ENCODE measurements around the gene EPS8. TPM values are rescaled to one million over a fixed set of nuclear protein-coding genes. Genes with fewer than 3 reads are reported as not detected.
"Not testable (repeated sequence)": the region's sequence is repeated elsewhere in the genome, so short reads cannot be mapped to it uniquely, and the experiment has no call there.

The EPS8 gene
- total RNA-seq, 1 donor from 2014 or later, result 2.8 TPM

DNA sequence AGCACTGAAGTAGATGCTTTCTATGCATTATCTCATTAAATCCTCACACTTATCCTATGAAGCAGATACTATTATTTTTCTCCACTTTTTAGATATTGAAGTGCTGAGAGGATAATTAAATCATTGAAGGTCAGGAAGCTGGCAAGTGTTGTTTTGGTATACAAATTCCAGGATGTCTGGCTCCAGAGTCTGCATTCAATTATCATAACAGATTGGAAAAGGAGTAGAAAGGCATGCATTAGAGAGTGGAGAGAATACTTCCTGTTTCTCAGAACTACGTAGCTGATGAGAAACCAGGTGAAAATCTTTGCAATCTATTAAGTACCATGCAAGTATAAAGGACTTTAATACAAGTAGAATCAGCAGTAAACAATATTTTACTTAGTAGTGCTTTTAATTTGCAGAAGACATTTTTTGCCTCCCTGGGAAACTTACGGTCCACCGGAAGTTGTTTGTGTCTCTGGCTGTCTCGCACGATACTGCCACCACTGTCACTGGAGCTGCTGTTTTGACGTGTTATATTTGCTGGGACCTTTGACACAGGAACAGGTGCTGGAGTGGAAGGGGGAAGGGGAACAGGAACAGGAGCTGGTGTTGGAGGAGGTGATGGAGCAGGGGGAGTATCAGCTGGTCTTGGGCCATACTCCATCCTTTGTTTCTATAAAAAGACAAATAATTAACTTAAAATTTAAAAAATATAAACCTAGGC lies 158.0 kb downstream of the EPS8 start:
- no peak for DNase-seq (ENCODE audit: low spot score)
- H3K4me3 Mint-ChIP-seq (ENCODE audit: low read depth), result no peak overlapping the region
- H3K27ac Mint-ChIP-seq, result no peak overlapping the region
- no peaks in the 10 kb centered on the region for H3K9me3 Mint-ChIP-seq
- intact Hi-C loops (cut with micrococcal nuclease), result no loop called here
- no peaks in the 10 kb centered on the region for H3K4me1 Mint-ChIP-seq (ENCODE audit: low read depth)
- H3K27me3 Mint-ChIP-seq (ENCODE audit: low read depth), result peaks cover 4% of the 10 kb centered on the region
- no peaks in the 10 kb centered on the region for H3K36me3 Mint-ChIP-seq (ENCODE audit: low read depth)

- H3K4me3 Mint-ChIP-seq (ENCODE audit: low read depth), result no peak overlapping the region
- H3K4me1 Mint-ChIP-seq (ENCODE audit: low read depth), result no peaks in the 10 kb centered on the region
- intact Hi-C loops (cut with micrococcal nuclease), result no loop called here
- no peaks in the 10 kb centered on the region for H3K9me3 Mint-ChIP-seq
- no peak for DNase-seq (ENCODE audit: low spot score)
- peaks cover 4% of the 10 kb centered on the region for H3K27me3 Mint-ChIP-seq (ENCODE audit: low read depth)
- no peak overlapping the region for H3K27ac Mint-ChIP-seq
- H3K36me3 Mint-ChIP-seq (ENCODE audit: low read depth), result no peaks in the 10 kb centered on the region
These were observed 159.4 kb downstream of the EPS8 start for GRCh38 chr12:15629761-15630160.

GRCh38 chr12:15629108-15629507 lies 160.1 kb downstream of the EPS8 start:
- Mint-ChIP-seq H3K4me1 (ENCODE audit: low read depth) (no peaks in the 10 kb centered on the region), H3K27ac (no peak overlapping the region), H3K9me3 (no peaks in the 10 kb centered on the region), H3K4me3 (ENCODE audit: low read depth) (no peak overlapping the region), H3K27me3 (ENCODE audit: low read depth) (peaks cover 4% of the 10 kb centered on the region), H3K36me3 (ENCODE audit: low read depth) (no peaks in the 10 kb centered on the region)
- intact Hi-C loops (cut with micrococcal nuclease), result no loop called here
- no peak for DNase-seq (ENCODE audit: low spot score)

DNA sequence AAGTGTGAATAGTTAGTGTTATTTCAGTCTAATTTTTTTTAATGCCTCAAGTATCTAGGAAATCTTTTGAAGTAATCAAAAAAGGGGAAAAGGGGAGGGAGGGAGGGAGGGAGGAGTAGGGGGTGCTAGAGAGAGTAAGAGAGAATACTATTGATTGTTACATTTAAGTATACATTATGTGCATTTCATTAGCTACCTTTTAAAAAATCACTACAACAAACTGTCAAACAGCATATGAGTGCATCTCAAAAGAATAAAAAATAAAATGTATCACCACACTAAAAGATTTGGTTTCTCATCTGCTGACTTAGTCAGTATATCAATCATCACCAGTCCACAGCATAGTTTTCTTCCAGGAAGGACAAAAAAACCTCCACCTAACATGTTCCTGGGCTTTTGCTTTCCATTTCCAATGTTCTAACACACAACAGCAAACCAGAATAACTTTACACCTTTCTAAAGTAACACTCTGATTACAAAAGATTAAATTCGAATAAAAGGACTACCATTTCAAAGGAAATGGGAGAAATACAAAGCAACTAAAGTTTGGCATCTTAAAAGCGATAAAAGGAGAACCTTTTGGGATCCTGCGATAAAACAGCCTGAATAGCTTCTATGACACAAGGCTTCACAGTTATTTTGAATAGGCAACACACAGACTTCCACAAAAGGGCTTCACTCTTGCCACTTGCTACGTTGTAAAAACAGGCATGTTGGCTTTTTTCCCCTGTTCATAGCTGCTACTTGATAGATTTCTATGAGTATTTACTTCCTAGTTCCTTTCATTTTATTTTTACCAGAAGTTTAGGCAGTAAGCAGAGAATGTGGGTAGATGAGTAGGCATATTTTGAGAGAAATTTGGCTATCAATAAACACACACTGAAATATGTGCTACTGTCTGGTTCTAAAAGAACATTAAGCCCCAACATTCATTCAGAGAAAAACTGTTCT lies 160.9 kb downstream of the EPS8 start:
- intact Hi-C loops (cut with micrococcal nuclease), result no loop called here
- H3K27ac Mint-ChIP-seq, result no peak overlapping the region
- no peak overlapping the region for H3K4me3 Mint-ChIP-seq (ENCODE audit: low read depth)
- no peaks in the 10 kb centered on the region for H3K4me1 Mint-ChIP-seq (ENCODE audit: low read depth)
- no peak for DNase-seq (ENCODE audit: low spot score)
- no peaks in the 10 kb centered on the region for H3K27me3 Mint-ChIP-seq (ENCODE audit: low read depth)
- H3K36me3 Mint-ChIP-seq (ENCODE audit: low read depth), result no peaks in the 10 kb centered on the region
- H3K9me3 Mint-ChIP-seq, result no peaks in the 10 kb centered on the region

- no peak overlapping the region for H3K4me3 Mint-ChIP-seq (ENCODE audit: low read depth)
- intact Hi-C loops (cut with micrococcal nuclease), result no loop called here
- no peaks in the 10 kb centered on the region for H3K9me3 Mint-ChIP-seq
- no peak overlapping the region for H3K27ac Mint-ChIP-seq
- H3K27me3 Mint-ChIP-seq (ENCODE audit: low read depth), result no peaks in the 10 kb centered on the region
- H3K4me1 Mint-ChIP-seq (ENCODE audit: low read depth), result no peaks in the 10 kb centered on the region
- DNase-seq (ENCODE audit: low spot score), result no peak
- no peaks in the 10 kb centered on the region for H3K36me3 Mint-ChIP-seq (ENCODE audit: low read depth)
These were observed 164.1 kb downstream of the EPS8 start for GRCh38 chr12:15625075-15625474.

- Mint-ChIP-seq H3K27me3 (ENCODE audit: low read depth) (peaks cover 1% of the 10 kb centered on the region), H3K36me3 (ENCODE audit: low read depth) (no peaks in the 10 kb centered on the region), H3K9me3 (peaks cover 4% of the 10 kb centered on the region), H3K4me3 (ENCODE audit: low read depth) (no peak overlapping the region), H3K4me1 (ENCODE audit: low read depth) (no peaks in the 10 kb centered on the region), H3K27ac (no peak overlapping the region)
- no peak for DNase-seq (ENCODE audit: low spot score)
- intact Hi-C loops (cut with micrococcal nuclease), result no loop called here
These were observed 168.2 kb downstream of the EPS8 start for GRCh38 chr12:15620741-15621539.

DNA sequence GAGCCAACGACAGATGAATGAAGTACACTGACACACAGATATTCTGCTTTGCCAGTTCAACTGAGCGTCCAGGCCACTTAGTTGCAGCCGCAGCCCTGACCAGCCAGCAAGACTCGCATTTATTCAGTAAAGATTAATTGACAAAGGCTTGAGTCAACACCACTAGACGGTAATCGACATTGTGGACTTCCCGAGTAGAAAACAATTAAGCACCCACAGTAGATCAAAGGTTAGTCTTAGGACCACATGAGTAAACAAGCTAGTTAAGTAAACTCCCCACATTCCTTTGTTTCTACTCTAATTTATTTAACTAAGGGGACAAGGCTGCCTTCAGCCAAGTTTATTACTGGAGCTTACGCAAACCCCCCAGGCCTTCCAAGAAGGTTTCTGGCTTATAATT lies 172.7 kb downstream of the EPS8 start:
- intact Hi-C loops (cut with micrococcal nuclease); H3K4me3 Mint-ChIP-seq (ENCODE audit: low read depth); H3K4me1 Mint-ChIP-seq (ENCODE audit: low read depth); H3K9me3 Mint-ChIP-seq; DNase-seq (ENCODE audit: low spot score); H3K27ac Mint-ChIP-seq; H3K36me3 Mint-ChIP-seq (ENCODE audit: low read depth); H3K27me3 Mint-ChIP-seq (ENCODE audit: low read depth): not testable (repeated sequence)

DNA sequence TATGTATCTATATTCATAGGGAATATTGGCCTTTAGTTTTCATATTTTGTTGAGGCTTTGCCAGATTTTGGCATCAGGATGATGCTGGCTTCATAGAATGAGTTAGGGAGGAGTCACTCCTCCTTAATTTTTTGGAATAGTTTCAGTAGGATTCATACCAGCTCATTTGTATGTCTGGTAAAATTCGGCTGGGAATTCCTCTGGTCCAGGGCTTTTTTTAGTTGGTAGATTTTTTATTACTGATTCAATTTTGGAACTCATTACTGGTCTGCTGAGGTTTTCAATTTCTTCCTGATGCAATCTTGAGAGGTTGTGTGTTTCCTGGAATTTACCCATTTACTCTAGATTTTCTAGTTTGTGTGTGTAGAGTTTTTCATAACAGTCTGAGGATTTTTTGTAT lies 175.2 kb downstream of the EPS8 start:
- DNase-seq (ENCODE audit: low spot score), result no peak
- Mint-ChIP-seq H3K27ac (no peak overlapping the region), H3K36me3 (ENCODE audit: low read depth) (no peaks in the 10 kb centered on the region), H3K4me3 (ENCODE audit: low read depth) (no peak overlapping the region), H3K9me3 (peaks cover 4% of the 10 kb centered on the region), H3K4me1 (ENCODE audit: low read depth) (no peaks in the 10 kb centered on the region), H3K27me3 (ENCODE audit: low read depth) (peaks cover 4% of the 10 kb centered on the region)
- intact Hi-C loops (cut with micrococcal nuclease), result no loop called here

DNA sequence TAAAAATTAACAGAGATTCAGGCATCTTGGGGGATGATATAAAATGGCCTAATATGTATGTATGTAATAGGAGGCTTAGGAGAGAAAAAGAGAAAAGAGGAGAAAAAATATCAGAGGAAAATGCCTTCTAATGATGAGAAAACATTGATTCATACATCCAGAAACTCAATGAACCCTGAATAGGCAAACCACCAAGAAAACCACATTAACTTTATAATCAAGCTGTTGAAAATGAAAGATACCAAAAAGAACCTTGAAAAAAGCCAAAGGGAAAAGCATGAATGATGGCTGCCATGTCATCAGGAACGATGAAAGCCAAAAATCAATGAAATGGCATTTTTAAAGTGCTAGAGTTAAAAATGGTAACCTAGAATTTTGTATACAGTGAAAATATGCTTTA lies 180.2 kb downstream of the EPS8 start:
- no peak overlapping the region for H3K4me3 Mint-ChIP-seq (ENCODE audit: low read depth)
- DNase-seq (ENCODE audit: low spot score), result no peak
- H3K9me3 Mint-ChIP-seq, result no peaks in the 10 kb centered on the region
- H3K27me3 Mint-ChIP-seq (ENCODE audit: low read depth), result peaks cover 2% of the 10 kb centered on the region
- H3K4me1 Mint-ChIP-seq (ENCODE audit: low read depth), result no peaks in the 10 kb centered on the region
- intact Hi-C loops (cut with micrococcal nuclease), result no loop called here
- H3K36me3 Mint-ChIP-seq (ENCODE audit: low read depth), result no peaks in the 10 kb centered on the region
- no peak overlapping the region for H3K27ac Mint-ChIP-seq

- no peak for DNase-seq (ENCODE audit: low spot score)
- Mint-ChIP-seq H3K4me3 (ENCODE audit: low read depth) (no peak overlapping the region), H3K36me3 (ENCODE audit: low read depth) (no peaks in the 10 kb centered on the region), H3K27ac (no peak overlapping the region), H3K9me3 (no peaks in the 10 kb centered on the region), H3K4me1 (ENCODE audit: low read depth) (no peaks in the 10 kb centered on the region), H3K27me3 (ENCODE audit: low read depth) (peaks cover 2% of the 10 kb centered on the region)
- intact Hi-C loops (cut with micrococcal nuclease), result no loop called here
These were observed 180.8 kb downstream of the EPS8 start for GRCh38 chr12:15608406-15608805.

DNA sequence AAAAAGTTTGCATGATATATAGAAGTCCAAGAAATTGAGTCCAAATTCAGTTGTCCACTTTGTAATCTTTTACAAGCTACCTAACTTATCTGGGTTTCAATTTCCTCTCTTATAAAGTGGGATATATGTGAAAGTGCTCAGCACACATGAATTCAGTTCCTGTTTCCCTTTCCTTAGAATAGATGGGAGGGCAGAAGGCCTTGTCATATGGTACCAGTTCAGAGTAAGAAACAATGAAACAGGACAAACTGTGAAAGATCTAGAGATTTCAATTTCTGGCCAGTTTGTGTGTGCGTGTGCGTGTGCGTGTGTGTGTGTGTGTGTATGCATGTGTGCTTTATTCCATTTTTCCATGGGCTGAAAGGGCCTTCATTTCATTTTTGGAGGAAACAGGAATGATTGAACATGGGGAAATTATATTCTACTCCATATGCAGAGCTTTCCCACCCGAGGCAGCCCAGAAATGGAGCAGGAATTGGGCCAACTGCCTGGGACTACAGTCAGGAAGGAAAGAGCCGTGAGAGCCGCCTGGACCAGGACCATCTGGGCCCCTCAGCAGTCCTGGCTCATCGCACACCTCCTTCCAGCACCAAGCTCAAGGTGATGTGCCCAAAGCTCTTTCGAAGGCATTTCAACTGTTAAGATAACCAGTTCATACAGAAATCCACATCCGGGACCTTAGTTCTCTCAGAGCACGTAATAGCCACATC lies 183.2 kb downstream of the EPS8 start:
- intact Hi-C loops (cut with micrococcal nuclease), result no loop called here
- H3K36me3 Mint-ChIP-seq (ENCODE audit: low read depth), result no peaks in the 10 kb centered on the region
- H3K27ac Mint-ChIP-seq, result no peak overlapping the region
- H3K9me3 Mint-ChIP-seq, result no peaks in the 10 kb centered on the region
- peaks cover under 1% of the 10 kb centered on the region for H3K4me1 Mint-ChIP-seq (ENCODE audit: low read depth)
- H3K27me3 Mint-ChIP-seq (ENCODE audit: low read depth), result no peaks in the 10 kb centered on the region
- DNase-seq (ENCODE audit: low spot score), result no peak
- no peak overlapping the region for H3K4me3 Mint-ChIP-seq (ENCODE audit: low read depth)

DNA sequence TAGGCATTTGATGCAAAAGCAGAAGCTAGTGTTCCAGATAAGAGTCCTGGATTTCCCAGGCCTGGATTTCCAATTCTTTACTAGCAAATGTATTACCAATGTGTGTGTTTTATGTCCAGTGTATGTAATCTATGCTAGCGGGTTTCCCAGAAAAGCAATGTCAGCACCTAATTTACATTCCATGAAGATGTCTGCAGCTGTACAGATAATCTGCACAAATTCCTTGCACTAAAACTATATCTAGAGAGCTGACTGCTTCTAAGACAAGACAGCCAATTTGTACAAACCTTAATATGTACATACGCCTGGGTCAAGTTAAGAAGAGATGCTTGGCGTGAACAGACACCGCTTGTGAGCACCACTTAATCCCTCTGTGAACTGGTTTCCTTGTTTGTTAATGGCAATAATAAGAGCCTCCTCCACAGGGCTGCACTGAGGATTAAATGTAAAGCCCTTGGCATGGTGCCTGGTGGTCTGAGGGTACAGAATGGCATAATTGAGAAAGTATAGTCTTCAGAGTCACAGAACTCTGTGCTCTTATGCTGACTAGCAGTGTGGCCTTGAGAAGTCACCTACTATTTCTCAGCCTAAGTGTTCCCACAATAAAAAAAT lies 185.6 kb downstream of the EPS8 start:
- Mint-ChIP-seq H3K9me3 (no peaks in the 10 kb centered on the region), H3K27ac (no peak overlapping the region), H3K4me1 (ENCODE audit: low read depth) (peaks cover 5% of the 10 kb centered on the region), H3K36me3 (ENCODE audit: low read depth) (no peaks in the 10 kb centered on the region), H3K4me3 (ENCODE audit: low read depth) (no peak overlapping the region), H3K27me3 (ENCODE audit: low read depth) (no peaks in the 10 kb centered on the region)
- intact Hi-C loops (cut with micrococcal nuclease), result no loop called here
- DNase-seq (ENCODE audit: low spot score), result no peak

All from activated T-helper 2 cell treated with anti-CD3 and anti-CD28 coated beads, Interferon-gamma antibody, Interleukin-2, Interleukin-4, amounts not matched to agents 10 μg/mL and 5 μg/mL and 100 μg/mL, durations not matched to agents 14 hours and 24 hours and 36 hours (primary cell).